GM19239 (cell line): Measurements from ENCODE around the gene FILIP1L.
"Not testable (repeated sequence)": the region's sequence is repeated elsewhere in the genome, so short reads cannot be mapped to it uniquely, and the experiment has no call there.

Source experiments
- DNase-seq: peaks from one replicate; pipeline ENCODE4 v3.0.0; 2011; ENCODE audit warnings: low spot score; ENCODE audit not compliant: insufficient read length
- FAIRE-seq: peaks from 2 replicates; lab custom pipeline; 2011; peaks lifted over from hg19 to GRCh38; lab: Jason Lieb, UNC

FILIP1L gene

GRCh38 chr3:100076731-100077529, 37.4 kb downstream of the FILIP1L start:
- DNase-seq (no peak), FAIRE-seq (no peak)

DNA sequence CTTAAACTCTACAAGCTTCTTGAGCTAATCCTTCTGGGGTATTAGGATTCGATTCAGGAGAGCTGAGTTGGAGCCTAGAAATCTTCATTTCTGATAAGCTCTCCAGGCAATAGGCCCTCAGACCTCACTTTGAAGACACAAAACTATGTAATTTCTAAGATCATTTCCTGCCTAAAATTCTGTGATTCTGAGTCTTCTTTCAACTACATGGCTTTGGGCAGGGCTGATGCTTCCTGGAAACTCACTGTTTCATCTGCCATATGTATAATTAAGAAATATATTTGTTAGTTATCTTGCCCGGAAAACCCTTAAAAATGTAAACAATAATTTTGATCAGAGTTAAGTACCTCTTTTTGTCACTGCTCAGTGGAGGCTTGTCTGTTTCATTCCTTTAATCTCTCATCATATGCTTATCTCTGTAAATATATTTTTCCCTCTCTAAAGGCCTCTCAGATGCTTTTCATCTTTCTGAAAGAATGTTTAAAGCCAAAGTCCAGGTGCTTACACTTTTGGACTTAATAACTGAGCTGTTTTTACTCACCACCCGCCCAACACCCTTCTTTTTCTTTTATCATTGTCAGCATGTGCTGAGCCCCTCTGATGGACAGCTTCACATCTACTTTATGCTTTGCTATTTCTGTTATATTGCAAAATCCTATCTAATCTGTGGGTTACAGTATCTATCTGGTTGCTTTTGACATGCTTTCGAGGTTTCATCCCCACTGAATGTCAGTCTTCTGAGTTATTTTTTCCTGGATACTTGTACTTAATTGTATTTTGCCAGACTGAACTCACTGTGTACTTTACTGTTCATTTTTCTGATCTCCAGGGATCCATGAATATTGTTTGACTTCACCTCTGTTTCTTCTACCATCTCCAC, 38.2 kb downstream of the FILIP1L start:
- FAIRE-seq (no peak), DNase-seq (no peak)

DNA sequence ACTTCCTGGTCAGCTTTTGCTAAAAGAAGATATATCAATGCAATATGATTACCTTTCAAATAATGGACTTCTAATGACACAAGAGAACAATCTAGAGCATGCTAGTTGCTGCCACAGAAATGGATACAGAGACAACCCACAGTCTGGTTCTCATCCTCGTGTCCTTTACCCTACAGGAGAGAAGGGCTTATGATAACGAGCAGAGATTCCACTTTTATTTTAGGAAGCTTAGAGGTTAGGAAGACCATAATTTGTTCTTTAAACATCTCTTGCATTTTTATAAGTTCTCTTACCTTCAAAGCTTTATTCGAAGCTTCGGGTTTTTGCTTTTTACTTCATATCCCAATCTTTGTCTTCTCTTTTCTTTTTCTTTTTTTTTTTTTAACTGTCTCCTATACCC, 39.1 kb downstream of the FILIP1L start:
- DNase-seq (no peak), FAIRE-seq (no peak)

GRCh38 chr3:100073714-100074307, 40.5 kb downstream of the FILIP1L start:
- FAIRE-seq (peak; percentile 93), DNase-seq (no peak)

- FAIRE-seq (no peak), DNase-seq (no peak)
Measured at GRCh38 chr3:100073049-100073713, 41.1 kb downstream of the FILIP1L start.

- FAIRE-seq = peak; percentile 79
- no peak for DNase-seq
Measured at GRCh38 chr3:100072326-100073048, 41.8 kb downstream of the FILIP1L start.

- DNase-seq (no peak), FAIRE-seq (no peak)
Measured at GRCh38 chr3:100069472-100069871, 44.8 kb downstream of the FILIP1L start.

DNA sequence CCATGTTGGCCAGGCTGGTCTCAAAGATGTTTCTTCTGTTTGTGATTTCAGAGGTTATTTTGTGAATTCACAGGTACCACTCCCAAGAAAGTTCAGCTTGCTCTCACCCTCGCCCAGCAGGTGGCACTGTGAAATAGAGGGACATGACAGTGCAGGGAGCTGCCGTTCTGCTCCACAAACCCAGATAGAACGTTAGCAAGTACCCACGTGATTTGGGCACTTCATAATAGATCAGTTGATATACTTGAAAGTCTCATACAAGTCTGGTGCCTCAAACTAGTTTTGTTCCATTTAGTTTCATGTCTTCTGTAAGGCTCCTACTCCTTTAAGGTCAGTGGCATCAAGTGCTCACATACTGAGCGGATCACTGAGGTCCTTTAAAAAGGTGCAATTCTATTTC, 45.5 kb downstream of the FILIP1L start:
- peak; percentile 97 for FAIRE-seq

GRCh38 chr3:100067589-100067988, 46.7 kb downstream of the FILIP1L start:
- DNase-seq (no peak), FAIRE-seq (no peak)

More for the DNA sequence above, 45.5 kb downstream of the FILIP1L start:
- peak; percentile 53 for DNase-seq

GRCh38 chr3:100063929-100064461, 50.3 kb downstream of the FILIP1L start:
- DNase-seq = no peak
- FAIRE-seq = peak; percentile 18

- DNase-seq (no peak), FAIRE-seq (no peak)
Measured at GRCh38 chr3:100062665-100063064, 51.6 kb downstream of the FILIP1L start.

GRCh38 chr3:100060685-100061484, 53.4 kb downstream of the FILIP1L start:
- FAIRE-seq (peak; percentile 23), DNase-seq (no peak)

GRCh38 chr3:100059472-100059871, 54.8 kb downstream of the FILIP1L start:
- DNase-seq = no peak
- FAIRE-seq = no peak

DNA sequence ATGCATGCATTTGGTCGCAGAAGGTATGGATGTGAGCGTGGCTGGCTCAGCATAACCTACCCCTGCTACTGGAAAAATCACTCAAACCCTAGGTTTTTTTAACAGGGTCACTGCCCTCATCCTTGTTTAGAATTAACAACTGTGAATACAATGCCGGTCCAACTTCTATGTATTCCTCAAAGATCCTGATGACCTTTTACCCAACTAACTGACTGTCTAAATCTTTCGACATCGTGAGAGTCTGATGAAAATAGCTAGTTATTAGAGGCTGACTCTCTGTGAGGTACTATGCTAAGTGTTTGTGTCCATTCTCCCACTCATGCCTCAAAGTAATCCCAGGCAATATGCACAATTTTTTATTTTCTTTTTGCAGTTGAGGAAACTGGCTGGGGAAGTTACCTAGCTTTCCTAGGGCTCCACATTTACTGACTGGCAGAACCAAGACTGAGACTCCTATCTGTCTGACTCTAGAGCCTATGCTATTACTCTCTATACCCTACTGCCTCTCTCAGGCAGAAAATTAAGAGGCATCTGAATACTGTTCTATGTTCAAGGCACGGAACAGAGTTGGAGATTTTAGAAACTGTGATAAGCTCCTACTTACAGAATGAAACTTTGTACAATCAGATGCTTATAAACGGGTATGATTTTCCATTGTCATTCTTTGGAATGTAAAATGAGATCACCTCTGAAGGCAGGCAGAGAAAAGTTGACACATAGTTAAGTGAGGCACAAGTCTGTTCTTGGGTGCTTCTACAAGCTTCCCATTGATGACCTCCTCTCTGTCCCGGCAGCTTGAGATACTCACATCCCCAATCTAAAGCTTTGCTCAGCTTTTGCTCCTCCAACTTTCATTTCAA, 56.4 kb downstream of the FILIP1L start:
- FAIRE-seq (no peak), DNase-seq (no peak)

DNA sequence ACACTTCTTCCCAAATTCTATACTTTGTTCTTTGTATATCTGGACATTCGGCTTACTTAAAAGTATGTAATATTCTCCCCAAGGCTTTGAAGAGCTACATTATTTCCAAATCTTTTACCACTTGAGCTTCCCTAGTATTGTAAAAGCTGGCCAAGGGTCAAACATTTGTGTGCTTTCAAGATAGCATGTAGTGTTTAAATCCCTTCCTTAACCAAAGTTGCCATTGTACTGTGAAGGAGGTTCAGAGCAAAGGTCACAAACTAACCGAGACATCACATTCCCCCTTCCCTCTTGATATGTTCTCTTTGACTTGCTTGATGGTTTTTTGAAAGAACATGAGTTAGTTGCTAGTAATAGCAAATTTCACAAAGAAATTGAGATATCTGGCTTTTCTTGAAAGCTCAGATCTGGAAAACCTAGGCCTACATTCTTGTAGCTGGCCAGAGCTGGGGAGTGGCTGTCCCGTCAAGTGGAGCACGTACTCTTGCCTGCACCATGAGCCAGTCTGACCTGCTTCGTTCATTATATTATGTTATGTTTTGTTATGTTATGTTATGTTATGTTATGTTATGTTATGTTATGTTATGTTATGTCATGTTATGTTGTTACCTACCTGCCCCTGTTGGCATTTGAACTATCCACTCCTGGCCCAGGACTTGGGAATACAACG, 60.2 kb downstream of the FILIP1L start:
- FAIRE-seq = no peak
- no peak for DNase-seq

DNA sequence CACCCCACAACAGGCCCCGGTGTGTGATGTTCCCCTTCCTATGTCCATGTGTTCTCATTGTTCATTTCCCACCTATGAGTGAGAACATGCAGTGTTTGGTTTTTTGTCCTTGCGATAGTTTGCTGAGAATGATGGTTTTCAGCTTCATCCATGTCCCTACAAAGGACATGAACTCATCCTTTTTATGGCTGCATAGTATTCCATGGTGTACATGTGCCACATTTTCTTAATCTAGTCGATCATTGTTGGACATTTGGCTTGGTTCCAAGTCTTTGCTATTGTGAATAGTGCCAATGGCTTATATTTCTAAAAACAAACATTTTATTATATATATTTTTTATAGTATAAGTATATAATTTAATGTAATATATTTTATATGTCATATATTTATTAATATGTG, 62.8 kb downstream of the FILIP1L start:
- FAIRE-seq, DNase-seq: not testable (repeated sequence)

- DNase-seq (no peak), FAIRE-seq (no peak)
Measured at GRCh38 chr3:100048248-100048647, 66.1 kb downstream of the FILIP1L start.
